HepG2 (cell line): ENCODE results near the gene FIZ1.

ENCODE experiments used
- HNF1A ChIP-seq, 2 experiments: sonication (generic) in 1 of 2; formaldehyde crosslinking in 1 of 2; IDR thresholded peaks; 2 replicates each; pipeline versions ENCODE4 v1.4.0 to v1.6.1; 2016 to 2020; ENCODE audit warnings: borderline replicate concordance in 1 of 2, low read depth in 1 of 2, mild to moderate bottlenecking in 1 of 2, missing genetic modification reagents in 1 of 2
- POLR2AphosphoS5 ChIP-seq: IDR thresholded peaks from 2 replicates; pipeline ENCODE4 v1.6.1; 2012; ENCODE audit warnings: low read depth, low read length

DNA sequence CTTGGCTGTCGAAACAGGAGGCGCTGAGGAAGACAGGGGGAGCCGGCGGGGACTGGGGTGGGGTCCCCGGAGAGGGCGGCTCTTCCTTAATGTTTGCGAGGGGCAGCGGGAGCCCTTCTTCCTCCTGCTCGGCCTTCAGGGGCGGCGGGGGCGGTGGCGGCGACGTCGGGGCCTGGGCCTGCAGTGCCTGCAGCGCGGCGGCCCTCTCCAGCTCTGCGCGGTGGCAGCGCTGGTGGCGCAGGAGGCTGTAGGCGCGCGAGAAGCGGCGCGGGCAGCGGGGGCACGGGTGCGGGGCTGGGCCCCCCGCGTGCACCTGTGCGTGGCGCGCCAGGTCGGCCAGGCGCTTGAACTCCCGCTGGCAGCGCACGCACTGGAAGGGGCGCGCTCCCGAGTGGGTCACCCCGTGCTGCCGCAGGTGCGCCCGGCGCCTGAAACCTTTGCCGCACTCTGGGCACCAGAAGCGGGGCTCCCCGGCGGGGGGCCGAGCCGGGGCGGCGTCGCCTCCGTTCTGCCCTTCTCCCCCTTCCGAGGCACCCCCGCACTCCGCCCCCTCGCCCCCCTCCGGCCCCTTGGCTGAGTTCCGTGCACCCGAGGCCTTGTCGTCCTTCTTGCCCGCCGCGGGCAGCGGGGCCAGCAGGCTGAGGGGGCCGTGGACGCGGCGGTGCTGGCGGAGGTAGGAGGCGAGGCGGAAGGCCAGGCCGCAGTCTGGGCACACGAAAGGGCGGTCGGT, 21.1 kb downstream of the FIZ1 start:
- TF ChIP-seq HNF1A (IDR thresholded peaks at IDR 0.05; ENCODE audit: low read depth) (no peak), HNF1A (CRISPR knock-in tag; IDR thresholded peaks at IDR 0.05; ENCODE audit: borderline replicate concordance) (no peak), POLR2AphosphoS5 (no peak)
